Measurements from ENCODE around the gene RTN1. TPM values are rescaled to one million over a fixed set of nuclear protein-coding genes. Genes with fewer than 3 reads are reported as not detected.

The RTN1 gene
- total RNA-seq, 1 donor from 2014 or later, result 0.79 TPM

Other genes starting within 250 kb of the RTN1 start
- 0.07 TPM in 1 of 2 replicates, not detected in the other for gene LRRC9, start 49.4 kb upstream of the RTN1 start, total RNA-seq
- gene PCNX4, start 221.1 kb upstream of the RTN1 start, total RNA-seq, result 83.4 and 96.8 TPM in 2 replicates

Measured in kidney epithelial cell (primary cell).